ENCODE results near the gene TMEM63C.

The TMEM63C gene

GRCh38 chr14:77200406-77200985 is 18.9 kb downstream of the TMEM63C start:
- H3K27ac ChIP-seq (ENCODE audit: low read length), result no peak overlapping the region
- no peaks in the 10 kb centered on the region for H3K36me3 ChIP-seq (ENCODE audit: insufficient read depth, low read depth, low read length)
- H3K9me3 ChIP-seq (ENCODE audit: insufficient read depth, low read depth, low read length), result no peaks in the 10 kb centered on the region
- H3K4me3 ChIP-seq (ENCODE audit: low read length), result no peak overlapping the region
- H3K27me3 ChIP-seq (ENCODE audit: insufficient read depth, low read length), result no peaks in the 10 kb centered on the region
- H3K9ac ChIP-seq (ENCODE audit: low read depth, low read length), result no peak overlapping the region
- H3K4me1 ChIP-seq (ENCODE audit: insufficient read depth, low read length), result peaks cover 6% of the 10 kb centered on the region; the same call in 1 of the 2 replicates

DNA sequence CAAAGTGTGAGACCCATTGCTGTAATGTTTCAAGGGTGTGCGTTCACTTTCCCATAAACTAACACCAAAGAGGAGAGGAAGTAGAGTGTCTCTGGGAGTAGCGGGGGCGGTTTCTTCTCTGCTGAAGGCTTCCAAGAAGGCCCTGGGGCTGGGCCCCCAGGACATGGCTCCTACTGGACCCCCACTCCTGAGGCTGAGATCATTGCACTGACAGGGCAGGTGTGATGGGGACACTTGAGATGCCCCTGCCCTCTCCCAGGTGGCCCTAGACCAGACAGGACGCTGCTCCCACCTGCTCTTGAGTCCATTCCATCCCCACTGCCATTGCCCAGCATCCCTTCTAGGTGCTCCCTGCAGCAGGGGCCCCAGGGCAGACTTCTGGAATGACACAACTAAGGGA is 20.1 kb downstream of the TMEM63C start:
- Histone ChIP-seq H3K9ac (ENCODE audit: low read depth, low read length) (no peak overlapping the region), H3K27me3 (ENCODE audit: insufficient read depth, low read length) (no peaks in the 10 kb centered on the region), H3K36me3 (ENCODE audit: insufficient read depth, low read depth, low read length) (no peaks in the 10 kb centered on the region), H3K9me3 (ENCODE audit: insufficient read depth, low read depth, low read length) (no peaks in the 10 kb centered on the region), H3K27ac (ENCODE audit: low read length) (no peak overlapping the region), H3K4me3 (ENCODE audit: low read length) (no peak overlapping the region), H3K4me1 (ENCODE audit: insufficient read depth, low read length) (peaks cover 6% of the 10 kb centered on the region; the same call in 1 of the 2 replicates)

- no peaks in the 10 kb centered on the region for H3K27me3 ChIP-seq (ENCODE audit: insufficient read depth, low read length)
- H3K4me1 ChIP-seq (ENCODE audit: insufficient read depth, low read length), result peaks cover 6% of the 10 kb centered on the region; the same call in 1 of the 2 replicates
- no peak overlapping the region; the same call in 1 of the 2 replicates for H3K9ac ChIP-seq (ENCODE audit: low read depth, low read length)
- H3K4me3 ChIP-seq (ENCODE audit: low read length), result no peak overlapping the region
- H3K27ac ChIP-seq (ENCODE audit: low read length), result no peak overlapping the region
- H3K9me3 ChIP-seq (ENCODE audit: insufficient read depth, low read depth, low read length), result no peaks in the 10 kb centered on the region
- no peaks in the 10 kb centered on the region for H3K36me3 ChIP-seq (ENCODE audit: insufficient read depth, low read depth, low read length)
Observed at GRCh38 chr14:77203611-77204458, 22.2 kb downstream of the TMEM63C start.

GRCh38 chr14:77204459-77204771 is 22.8 kb downstream of the TMEM63C start:
- no peaks in the 10 kb centered on the region for H3K36me3 ChIP-seq (ENCODE audit: insufficient read depth, low read depth, low read length)
- peaks cover 6% of the 10 kb centered on the region; the same call in 1 of the 2 replicates for H3K4me1 ChIP-seq (ENCODE audit: insufficient read depth, low read length)
- H3K9me3 ChIP-seq (ENCODE audit: insufficient read depth, low read depth, low read length), result no peaks in the 10 kb centered on the region
- H3K4me3 ChIP-seq (ENCODE audit: low read length), result no peak overlapping the region
- no peak overlapping the region; the same call in 1 of the 2 replicates for H3K9ac ChIP-seq (ENCODE audit: low read depth, low read length)
- no peaks in the 10 kb centered on the region for H3K27me3 ChIP-seq (ENCODE audit: insufficient read depth, low read length)
- no peak overlapping the region for H3K27ac ChIP-seq (ENCODE audit: low read length)

- H3K4me1 ChIP-seq (ENCODE audit: insufficient read depth, low read length), result peaks cover 6% of the 10 kb centered on the region; the same call in 1 of the 2 replicates
- no peaks in the 10 kb centered on the region for H3K9me3 ChIP-seq (ENCODE audit: insufficient read depth, low read depth, low read length)
- H3K4me3 ChIP-seq (ENCODE audit: low read length), result no peak overlapping the region
- H3K27ac ChIP-seq (ENCODE audit: low read length), result no peak overlapping the region
- H3K27me3 ChIP-seq (ENCODE audit: insufficient read depth, low read length), result no peaks in the 10 kb centered on the region
- H3K9ac ChIP-seq (ENCODE audit: low read depth, low read length), result no peak overlapping the region
- H3K36me3 ChIP-seq (ENCODE audit: insufficient read depth, low read depth, low read length), result no peaks in the 10 kb centered on the region
Observed at GRCh38 chr14:77204907-77205306, 23.3 kb downstream of the TMEM63C start.

DNA sequence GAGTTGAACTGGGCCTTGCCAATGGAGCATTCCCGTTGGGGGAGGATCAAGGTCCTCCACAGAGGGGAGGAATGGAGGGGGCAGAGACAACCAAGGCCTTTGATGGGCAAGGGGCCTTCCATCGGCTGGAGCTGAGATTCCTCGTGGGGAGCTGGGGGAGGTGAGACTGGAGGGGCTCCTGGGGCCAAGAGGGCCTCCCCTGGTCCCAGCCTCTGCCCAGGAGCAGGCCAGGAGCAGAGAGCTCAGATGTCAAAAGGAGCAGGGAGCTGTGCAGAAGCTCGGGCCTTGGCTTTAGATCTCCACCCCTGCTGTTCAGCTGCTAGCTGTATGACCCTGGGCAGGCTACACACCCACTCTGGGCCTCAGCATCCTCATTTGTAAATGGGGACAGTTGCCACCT is 24.0 kb downstream of the TMEM63C start:
- no peak overlapping the region for H3K27ac ChIP-seq (ENCODE audit: low read length)
- no peaks in the 10 kb centered on the region for H3K27me3 ChIP-seq (ENCODE audit: insufficient read depth, low read length)
- H3K9me3 ChIP-seq (ENCODE audit: insufficient read depth, low read depth, low read length), result no peaks in the 10 kb centered on the region
- no peak overlapping the region for H3K4me3 ChIP-seq (ENCODE audit: low read length)
- no peaks in the 10 kb centered on the region for H3K36me3 ChIP-seq (ENCODE audit: insufficient read depth, low read depth, low read length)
- no peak overlapping the region for H3K9ac ChIP-seq (ENCODE audit: low read depth, low read length)
- H3K4me1 ChIP-seq (ENCODE audit: insufficient read depth, low read length), result peaks cover 6% of the 10 kb centered on the region; the same call in 1 of the 2 replicates

DNA sequence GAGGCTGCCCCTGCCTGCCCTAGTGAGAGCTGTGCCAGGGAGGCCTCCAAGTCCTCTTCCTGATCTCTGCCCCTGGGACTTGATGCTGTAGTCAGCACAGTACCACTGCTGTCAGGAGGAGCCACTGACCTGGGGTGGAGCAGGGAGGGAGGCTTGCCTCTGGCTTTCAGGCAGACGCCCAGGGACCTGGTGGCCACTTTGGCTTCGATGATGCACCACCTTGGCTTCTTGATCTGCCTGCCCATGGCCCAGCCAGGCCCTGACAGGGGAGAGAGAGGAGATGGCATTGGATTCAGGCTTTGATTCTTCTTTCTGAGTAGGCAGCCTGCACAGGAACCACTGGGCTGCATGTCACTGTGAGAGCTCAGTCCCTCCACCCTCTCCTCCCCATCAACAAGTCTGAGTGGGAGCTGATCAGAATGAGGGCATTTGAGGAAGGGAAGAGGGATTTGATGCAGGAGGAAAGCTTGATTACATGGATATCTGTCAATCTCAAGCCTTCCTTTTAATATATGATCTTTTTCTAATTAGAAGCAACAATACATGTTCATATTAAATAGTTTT is 24.7 kb downstream of the TMEM63C start:
- Histone ChIP-seq H3K27me3 (ENCODE audit: insufficient read depth, low read length) (no peaks in the 10 kb centered on the region), H3K36me3 (ENCODE audit: insufficient read depth, low read depth, low read length) (no peaks in the 10 kb centered on the region), H3K9me3 (ENCODE audit: insufficient read depth, low read depth, low read length) (no peaks in the 10 kb centered on the region), H3K27ac (ENCODE audit: low read length) (no peak overlapping the region), H3K9ac (ENCODE audit: low read depth, low read length) (no peak overlapping the region), H3K4me3 (ENCODE audit: low read length) (no peak overlapping the region), H3K4me1 (ENCODE audit: insufficient read depth, low read length) (peaks cover 6% of the 10 kb centered on the region; the same call in 1 of the 2 replicates)

- Histone ChIP-seq H3K9ac (ENCODE audit: low read depth, low read length) (no peak overlapping the region), H3K4me1 (ENCODE audit: insufficient read depth, low read length) (peaks cover 6% of the 10 kb centered on the region; the same call in 1 of the 2 replicates), H3K9me3 (ENCODE audit: insufficient read depth, low read depth, low read length) (no peaks in the 10 kb centered on the region), H3K27ac (ENCODE audit: low read length) (no peak overlapping the region), H3K27me3 (ENCODE audit: insufficient read depth, low read length) (no peaks in the 10 kb centered on the region), H3K36me3 (ENCODE audit: insufficient read depth, low read depth, low read length) (no peaks in the 10 kb centered on the region), H3K4me3 (ENCODE audit: low read length) (no peak overlapping the region)
Observed at GRCh38 chr14:77206877-77207389, 25.3 kb downstream of the TMEM63C start.

DNA sequence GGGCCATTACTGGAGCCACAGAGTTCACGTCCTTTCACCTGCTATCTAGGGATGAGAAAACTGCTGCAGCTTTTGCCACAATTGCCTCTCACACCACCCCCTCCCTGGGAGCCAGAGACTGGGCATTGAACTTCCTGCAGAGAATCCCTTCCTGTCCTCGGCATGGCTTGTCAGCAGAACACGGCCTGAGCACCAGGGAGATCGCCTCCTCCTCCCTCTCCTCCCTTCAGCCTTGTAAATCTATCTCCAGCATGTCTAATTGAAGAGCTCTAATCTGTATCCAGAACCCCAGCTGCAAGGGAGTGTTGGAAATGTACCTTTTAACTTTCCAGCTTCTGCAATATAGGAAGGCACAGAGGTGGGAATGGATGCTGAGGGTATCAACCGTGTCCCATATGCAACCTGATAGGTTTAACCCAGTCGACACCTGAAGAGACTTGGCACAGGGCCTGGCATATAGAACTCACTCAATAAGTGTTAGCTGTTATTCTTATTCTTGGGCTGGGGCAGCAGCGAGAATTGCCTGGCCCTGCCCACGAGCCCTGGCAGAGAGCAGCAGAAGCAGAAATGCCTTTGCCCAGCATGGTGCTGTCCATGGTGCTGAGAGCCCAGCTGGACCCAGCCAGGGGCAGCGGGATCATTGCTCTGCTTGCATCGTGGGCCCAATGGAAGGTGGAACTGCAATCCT is 26.8 kb downstream of the TMEM63C start:
- no peaks in the 10 kb centered on the region for H3K27me3 ChIP-seq (ENCODE audit: insufficient read depth, low read length)
- peaks cover 9% of the 10 kb centered on the region; the same call in 1 of the 2 replicates for H3K4me1 ChIP-seq (ENCODE audit: insufficient read depth, low read length)
- H3K36me3 ChIP-seq (ENCODE audit: insufficient read depth, low read depth, low read length), result no peaks in the 10 kb centered on the region
- no peaks in the 10 kb centered on the region for H3K9me3 ChIP-seq (ENCODE audit: insufficient read depth, low read depth, low read length)
- H3K4me3 ChIP-seq (ENCODE audit: low read length), result no peak overlapping the region
- no peak overlapping the region for H3K9ac ChIP-seq (ENCODE audit: low read depth, low read length)
- H3K27ac ChIP-seq (ENCODE audit: low read length), result no peak overlapping the region

DNA sequence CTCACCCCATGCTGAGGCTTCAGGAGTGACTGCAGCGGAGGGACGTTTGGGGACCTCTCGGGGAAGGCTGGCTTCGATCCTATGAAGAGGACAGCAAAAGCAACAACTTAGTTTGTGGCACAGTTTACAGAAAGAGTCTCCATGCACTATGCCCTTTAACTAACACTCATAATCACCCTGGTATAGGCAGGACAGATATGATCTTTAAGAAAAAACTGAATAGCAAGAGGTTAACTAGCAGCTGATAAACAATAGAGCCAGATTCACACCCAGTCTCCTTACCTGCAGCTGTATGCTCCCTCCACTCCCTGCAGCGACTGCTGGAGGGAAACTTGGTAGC is 27.4 kb downstream of the TMEM63C start:
- Histone ChIP-seq H3K27me3 (ENCODE audit: insufficient read depth, low read length) (no peaks in the 10 kb centered on the region; the same call in 1 of the 2 replicates), H3K27ac (ENCODE audit: low read length) (no peak overlapping the region), H3K4me1 (ENCODE audit: insufficient read depth, low read length) (peaks cover 4% of the 10 kb centered on the region; the same call in 1 of the 2 replicates), H3K9ac (ENCODE audit: low read depth, low read length) (no peak overlapping the region), H3K4me3 (ENCODE audit: low read length) (no peak overlapping the region), H3K36me3 (ENCODE audit: insufficient read depth, low read depth, low read length) (no peaks in the 10 kb centered on the region), H3K9me3 (ENCODE audit: insufficient read depth, low read depth, low read length) (no peaks in the 10 kb centered on the region)

DNA sequence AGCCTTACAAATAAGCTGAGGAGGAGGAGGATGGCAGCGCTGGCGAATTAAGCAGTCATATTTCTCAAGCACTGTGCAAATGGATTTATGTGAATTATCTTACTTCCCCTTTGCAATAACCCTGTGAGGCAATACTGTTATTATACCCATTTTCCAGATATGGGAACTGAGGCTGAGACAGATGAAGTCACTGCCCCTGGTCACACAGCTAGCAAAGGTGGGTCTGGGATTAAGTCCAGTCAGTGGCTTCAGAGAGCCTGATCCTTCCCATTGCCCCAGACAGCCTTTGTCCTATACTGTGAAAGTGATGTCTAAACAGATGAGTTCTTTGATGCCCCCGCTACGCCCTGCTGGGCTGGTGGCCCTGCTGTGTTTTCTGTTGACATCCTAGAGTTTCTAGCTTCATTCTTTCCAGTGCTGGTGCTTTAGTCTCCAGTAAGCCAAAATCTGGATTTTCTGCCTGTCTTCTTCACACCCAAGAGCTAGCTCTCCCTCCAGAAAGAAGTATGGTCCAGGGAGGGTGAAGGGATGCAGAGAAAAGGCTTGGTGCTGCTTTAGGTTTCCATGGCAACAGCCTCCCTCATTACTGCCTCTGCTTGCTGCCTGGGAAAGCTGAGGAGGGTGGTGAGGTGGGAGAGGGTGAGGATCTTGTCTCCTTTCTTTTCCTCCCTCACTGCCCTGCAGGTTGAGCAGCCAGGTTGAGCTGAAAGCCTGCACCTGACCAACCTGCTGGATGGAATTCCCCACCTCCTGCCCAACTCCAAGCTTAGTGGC is 30.7 kb downstream of the TMEM63C start:
- H3K4me3 ChIP-seq (ENCODE audit: low read length), result no peak overlapping the region
- no peak overlapping the region for H3K9ac ChIP-seq (ENCODE audit: low read depth, low read length)
- no peaks in the 10 kb centered on the region for H3K36me3 ChIP-seq (ENCODE audit: insufficient read depth, low read depth, low read length)
- H3K4me1 ChIP-seq (ENCODE audit: insufficient read depth, low read length), result peaks cover 3% of the 10 kb centered on the region; the same call in 1 of the 2 replicates
- peaks cover 5% of the 10 kb centered on the region; the same call in 1 of the 2 replicates for H3K27me3 ChIP-seq (ENCODE audit: insufficient read depth, low read length)
- no peaks in the 10 kb centered on the region for H3K9me3 ChIP-seq (ENCODE audit: insufficient read depth, low read depth, low read length)
- H3K27ac ChIP-seq (ENCODE audit: low read length), result no peak overlapping the region
